ENCODE results near the gene UBAC1. TPM values are rescaled to one million over a fixed set of nuclear protein-coding genes. Genes with fewer than 3 reads are reported as not detected.

The UBAC1 gene
- total and polyA plus RNA-seq, 4 donors = 16.2 to 115 (median 16.4) TPM

DNA sequence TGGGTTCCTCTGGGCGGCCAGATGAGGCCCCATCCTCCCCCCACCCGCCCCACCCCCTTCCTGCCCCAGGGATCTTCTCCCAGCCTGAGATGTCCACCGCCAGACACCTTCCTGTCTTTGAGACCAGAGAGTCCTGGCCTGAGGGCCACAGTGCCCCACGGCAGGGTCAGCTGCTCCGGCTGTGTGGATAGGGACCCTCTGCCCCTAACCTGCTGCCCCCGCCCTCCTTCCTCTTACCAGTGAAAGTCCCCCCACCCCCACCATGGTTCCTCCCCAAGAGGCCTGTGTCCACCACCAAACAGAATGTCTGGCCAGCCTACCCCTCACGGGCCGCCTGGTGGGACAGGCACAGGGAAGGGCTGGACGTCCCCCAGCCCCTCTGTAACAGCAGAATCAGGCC lies 43.0 kb upstream of the UBAC1 start:
- WGBS = 88% methylated on average over 9 of the region's 9 CpGs
- TF ChIP-seq MAX (IDR thresholded peaks at IDR 0.05) (no peak), HNF4G (IDR thresholded peaks at IDR 0.05) (no peak), JUND (IDR thresholded peaks at IDR 0.05) (no peak), ZBTB33 (IDR thresholded peaks at IDR 0.05) (no peak), HNF4A (conservative IDR thresholded peaks at IDR 0.05) (no peak), YY1 (IDR thresholded peaks at IDR 0.05) (no peak), RXRA (IDR thresholded peaks at IDR 0.05) (no peak), TAF1 (conservative IDR thresholded peaks at IDR 0.05) (no peak), NR2F2 (IDR thresholded peaks at IDR 0.05) (no peak), SP1 (IDR thresholded peaks at IDR 0.05) (no peak), CTCF (IDR thresholded peaks at IDR 0.05; ENCODE audit: low read depth, low read length, missing input control) (no peak), EGR1 (IDR thresholded peaks at IDR 0.05; ENCODE audit: low read depth in 2 of 2) (no peak), GABPA (IDR thresholded peaks at IDR 0.05 in 1 of 2, conservative IDR thresholded peaks at IDR 0.05 in 1 of 2) (no peak), RAD21 (IDR thresholded peaks at IDR 0.05) (no peak)
- TF ChIP-seq, protein P1, sequence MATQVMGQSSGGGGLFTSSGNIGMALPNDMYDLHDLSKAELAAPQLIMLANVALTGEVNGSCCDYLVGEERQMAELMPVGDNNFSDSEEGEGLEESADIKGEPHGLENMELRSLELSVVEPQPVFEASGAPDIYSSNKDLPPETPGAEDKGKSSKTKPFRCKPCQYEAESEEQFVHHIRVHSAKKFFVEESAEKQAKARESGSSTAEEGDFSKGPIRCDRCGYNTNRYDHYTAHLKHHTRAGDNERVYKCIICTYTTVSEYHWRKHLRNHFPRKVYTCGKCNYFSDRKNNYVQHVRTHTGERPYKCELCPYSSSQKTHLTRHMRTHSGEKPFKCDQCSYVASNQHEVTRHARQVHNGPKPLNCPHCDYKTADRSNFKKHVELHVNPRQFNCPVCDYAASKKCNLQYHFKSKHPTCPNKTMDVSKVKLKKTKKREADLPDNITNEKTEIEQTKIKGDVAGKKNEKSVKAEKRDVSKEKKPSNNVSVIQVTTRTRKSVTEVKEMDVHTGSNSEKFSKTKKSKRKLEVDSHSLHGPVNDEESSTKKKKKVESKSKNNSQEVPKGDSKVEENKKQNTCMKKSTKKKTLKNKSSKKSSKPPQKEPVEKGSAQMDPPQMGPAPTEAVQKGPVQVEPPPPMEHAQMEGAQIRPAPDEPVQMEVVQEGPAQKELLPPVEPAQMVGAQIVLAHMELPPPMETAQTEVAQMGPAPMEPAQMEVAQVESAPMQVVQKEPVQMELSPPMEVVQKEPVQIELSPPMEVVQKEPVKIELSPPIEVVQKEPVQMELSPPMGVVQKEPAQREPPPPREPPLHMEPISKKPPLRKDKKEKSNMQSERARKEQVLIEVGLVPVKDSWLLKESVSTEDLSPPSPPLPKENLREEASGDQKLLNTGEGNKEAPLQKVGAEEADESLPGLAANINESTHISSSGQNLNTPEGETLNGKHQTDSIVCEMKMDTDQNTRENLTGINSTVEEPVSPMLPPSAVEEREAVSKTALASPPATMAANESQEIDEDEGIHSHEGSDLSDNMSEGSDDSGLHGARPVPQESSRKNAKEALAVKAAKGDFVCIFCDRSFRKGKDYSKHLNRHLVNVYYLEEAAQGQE (IDR thresholded peaks at IDR 0.05) = no peak
- TF ChIP-seq, protein P2, sequence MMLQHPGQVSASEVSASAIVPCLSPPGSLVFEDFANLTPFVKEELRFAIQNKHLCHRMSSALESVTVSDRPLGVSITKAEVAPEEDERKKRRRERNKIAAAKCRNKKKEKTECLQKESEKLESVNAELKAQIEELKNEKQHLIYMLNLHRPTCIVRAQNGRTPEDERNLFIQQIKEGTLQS (IDR thresholded peaks at IDR 0.05) = no peak
- no peak for DNase-seq (ENCODE audit: low spot score)
- Histone ChIP-seq H3K9me3 (ENCODE audit: control insufficient read depth in 4 of 4, low read length in 3 of 4) (no peaks in the 10 kb centered on the region), H3K27ac (ENCODE audit: low read depth in 1 of 2, low read length in 2 of 2) (no peak overlapping the region), H3K36me3 (ENCODE audit: control insufficient read depth in 4 of 4, insufficient read depth in 3 of 4, low read depth in 1 of 4, low read length in 3 of 4) (peaks cover 0 to 2% (median 0%) of the 10 kb centered on the region in 4 donors), H3K4me3 (ENCODE audit: low read depth in 1 of 3, low read length in 3 of 3) (no peak overlapping the region), H3K9ac (ENCODE audit: low read depth in 1 of 2, low read length in 2 of 2) (no peak overlapping the region), H3K4me1 (ENCODE audit: control insufficient read depth in 4 of 4, insufficient read depth in 4 of 4, low read length in 3 of 4) (peaks cover 9 to 28% (median 19%) of the 10 kb centered on the region in 4 donors), H3K27me3 (ENCODE audit: control insufficient read depth in 4 of 4, insufficient read depth in 4 of 4, low read length in 3 of 4) (no peaks in the 10 kb centered on the region)

Measured in liver (tissue), 9 donors.